Nephron (organoid): ENCODE results near the gene UNC5C.
A peak's percentile ranks its signal among the peaks of the same experiment; 100 is the strongest.

Source experiments
- H3K27ac Mint-ChIP-seq, 3 experiments: 2 replicates each; pipeline ENCODE4 v1.8.0; 2020; ENCODE audit warnings: mixed read lengths in 3 of 3, mild to moderate bottlenecking in 2 of 3, moderate library complexity in 1 of 3
- H3K27me3 Mint-ChIP-seq: 2 replicates; pipeline ENCODE4 v1.8.0; 2021; ENCODE audit warnings: low read depth, mild to moderate bottlenecking, moderate library complexity, mixed read lengths
- H3K36me3 Mint-ChIP-seq: 2 replicates; pipeline ENCODE4 v1.8.0; 2020; ENCODE audit warnings: low read depth, mixed read lengths
- H3K4me1 Mint-ChIP-seq: 2 replicates; pipeline ENCODE4 v1.8.0; 2020; ENCODE audit warnings: mixed read lengths
- H3K4me3 Mint-ChIP-seq, 3 experiments: 2 replicates each; pipeline ENCODE4 v1.8.0; 2020; ENCODE audit warnings: mild to moderate bottlenecking in 3 of 3, mixed read lengths in 3 of 3, moderate library complexity in 2 of 3
- H3K9me3 Mint-ChIP-seq: 2 replicates; pipeline ENCODE4 v1.8.0; 2020; ENCODE audit warnings: mixed read lengths
- TF ChIP-seq, protein P1 (sequence below), 3 experiments: fragments of 200-600 bp; sonication (generic); IDR thresholded peaks; one replicate each; pipeline ENCODE4 v1.5.0; 2021; ENCODE audit warnings: antibody characterized with exemption in 3 of 3; ENCODE audit not compliant: unreplicated experiment in 3 of 3

The UNC5C gene

DNA sequence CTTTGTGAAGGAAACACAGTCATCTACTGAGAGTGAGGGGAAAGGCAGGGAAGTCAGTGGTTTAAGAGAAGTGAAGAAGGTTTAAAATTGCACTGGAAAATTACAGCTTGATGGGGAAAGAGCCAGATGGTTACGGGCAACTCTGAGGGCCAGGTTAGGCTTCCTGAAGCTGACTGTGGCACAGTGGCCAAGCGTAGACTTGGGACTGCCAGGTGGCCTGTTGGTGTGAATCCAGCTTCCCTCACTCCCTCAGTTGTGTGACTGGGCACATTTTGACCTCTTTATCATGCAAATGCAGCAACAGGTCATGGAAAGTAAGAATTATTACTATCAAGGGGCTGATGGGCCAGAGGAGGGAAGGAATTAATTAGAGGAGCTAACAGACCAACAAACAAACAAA is 390.1 kb downstream of the UNC5C start:
- H3K27me3 Mint-ChIP-seq = peaks cover 12% of the 10 kb centered on the region
- H3K4me1 Mint-ChIP-seq = peaks cover 5% of the 10 kb centered on the region
- no peaks in the 10 kb centered on the region for H3K9me3 Mint-ChIP-seq
- TF ChIP-seq, protein P1, sequence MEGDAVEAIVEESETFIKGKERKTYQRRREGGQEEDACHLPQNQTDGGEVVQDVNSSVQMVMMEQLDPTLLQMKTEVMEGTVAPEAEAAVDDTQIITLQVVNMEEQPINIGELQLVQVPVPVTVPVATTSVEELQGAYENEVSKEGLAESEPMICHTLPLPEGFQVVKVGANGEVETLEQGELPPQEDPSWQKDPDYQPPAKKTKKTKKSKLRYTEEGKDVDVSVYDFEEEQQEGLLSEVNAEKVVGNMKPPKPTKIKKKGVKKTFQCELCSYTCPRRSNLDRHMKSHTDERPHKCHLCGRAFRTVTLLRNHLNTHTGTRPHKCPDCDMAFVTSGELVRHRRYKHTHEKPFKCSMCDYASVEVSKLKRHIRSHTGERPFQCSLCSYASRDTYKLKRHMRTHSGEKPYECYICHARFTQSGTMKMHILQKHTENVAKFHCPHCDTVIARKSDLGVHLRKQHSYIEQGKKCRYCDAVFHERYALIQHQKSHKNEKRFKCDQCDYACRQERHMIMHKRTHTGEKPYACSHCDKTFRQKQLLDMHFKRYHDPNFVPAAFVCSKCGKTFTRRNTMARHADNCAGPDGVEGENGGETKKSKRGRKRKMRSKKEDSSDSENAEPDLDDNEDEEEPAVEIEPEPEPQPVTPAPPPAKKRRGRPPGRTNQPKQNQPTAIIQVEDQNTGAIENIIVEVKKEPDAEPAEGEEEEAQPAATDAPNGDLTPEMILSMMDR (IDR thresholded peaks at IDR 0.05; ENCODE audit: unreplicated experiment in 3 of 3) = no peak
- H3K4me3 Mint-ChIP-seq = no peak overlapping the region
- peaks cover 10% of the 10 kb centered on the region for H3K36me3 Mint-ChIP-seq
- H3K27ac Mint-ChIP-seq = peak overlapping the region in 1 of 3 experiments; percentile 31

DNA sequence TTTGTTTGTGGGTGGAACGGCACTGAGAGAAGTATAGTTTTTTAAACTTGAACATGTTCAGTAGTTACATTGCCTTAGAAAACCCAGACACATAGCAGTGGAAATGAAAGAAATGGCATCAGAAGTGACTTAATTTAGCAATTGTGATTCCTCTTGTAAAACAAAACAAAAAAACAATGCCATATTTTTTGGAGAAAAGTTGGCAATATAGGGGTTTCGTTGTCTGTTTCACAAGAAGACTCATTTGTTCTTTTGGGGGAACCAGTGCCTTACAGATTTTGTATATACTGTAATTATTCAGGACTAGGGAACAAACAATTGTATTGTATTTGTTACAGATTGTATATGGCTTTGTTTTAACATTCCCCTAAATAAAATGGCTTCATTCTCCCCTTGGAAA is 390.7 kb downstream of the UNC5C start:
- Mint-ChIP-seq H3K27ac (no peak overlapping the region), H3K9me3 (no peaks in the 10 kb centered on the region), H3K27me3 (peaks cover 18% of the 10 kb centered on the region), H3K4me1 (peaks cover 5% of the 10 kb centered on the region), H3K4me3 (no peak overlapping the region), H3K36me3 (peaks cover 8% of the 10 kb centered on the region)
- TF ChIP-seq, protein P1 (IDR thresholded peaks at IDR 0.05; ENCODE audit: unreplicated experiment in 3 of 3) = no peak

DNA sequence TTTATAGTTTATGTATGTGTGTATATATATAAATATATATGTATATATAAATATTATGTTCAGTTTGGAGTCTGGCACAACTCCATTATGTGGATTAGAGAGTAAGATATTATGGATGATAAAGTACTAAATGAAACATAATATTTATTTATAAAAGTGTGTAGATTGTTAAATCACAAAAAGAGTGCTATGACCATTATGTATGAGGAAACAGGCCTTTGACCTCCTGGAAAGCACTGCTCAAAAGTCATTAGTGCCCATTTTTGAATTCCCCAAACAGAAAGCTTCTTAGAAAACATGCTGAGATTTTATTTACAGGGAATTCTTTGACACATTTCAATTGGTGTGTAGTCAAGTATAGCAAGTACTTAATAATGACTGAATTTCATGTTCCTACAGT is 391.2 kb downstream of the UNC5C start:
- Mint-ChIP-seq H3K9me3 (no peaks in the 10 kb centered on the region), H3K27ac (no peak overlapping the region), H3K4me3 (no peak overlapping the region), H3K36me3 (peaks cover 3% of the 10 kb centered on the region), H3K27me3 (peaks cover 18% of the 10 kb centered on the region), H3K4me1 (peaks cover 5% of the 10 kb centered on the region)
- TF ChIP-seq, protein P1 (IDR thresholded peaks at IDR 0.05; ENCODE audit: unreplicated experiment in 3 of 3) = no peak

DNA sequence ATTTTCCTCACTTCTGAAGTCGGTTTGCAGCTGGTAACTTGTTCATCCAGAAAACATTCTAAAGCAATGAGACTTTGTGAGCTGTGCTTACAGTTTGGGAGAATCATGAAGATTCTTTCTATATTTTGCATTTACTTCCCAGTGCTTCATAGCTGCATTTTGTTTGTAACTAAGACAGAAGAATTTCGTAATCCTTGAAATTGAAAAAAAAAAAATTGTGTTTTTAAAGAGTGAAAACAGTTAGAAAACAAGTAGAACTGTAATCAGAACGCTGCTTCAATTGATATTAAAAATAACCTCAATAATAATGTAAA is 392.4 kb downstream of the UNC5C start:
- H3K4me1 Mint-ChIP-seq = peaks cover 5% of the 10 kb centered on the region
- peaks cover 14% of the 10 kb centered on the region for H3K27me3 Mint-ChIP-seq
- H3K9me3 Mint-ChIP-seq = no peaks in the 10 kb centered on the region
- H3K36me3 Mint-ChIP-seq = peaks cover 3% of the 10 kb centered on the region
- TF ChIP-seq, protein P1 (IDR thresholded peaks at IDR 0.05; ENCODE audit: unreplicated experiment in 3 of 3) = peak in 1 of 3 experiments; percentile 31
- H3K27ac Mint-ChIP-seq = peak overlapping the region in 2 of 3 experiments; percentile 14 to 24
- no peak overlapping the region for H3K4me3 Mint-ChIP-seq

DNA sequence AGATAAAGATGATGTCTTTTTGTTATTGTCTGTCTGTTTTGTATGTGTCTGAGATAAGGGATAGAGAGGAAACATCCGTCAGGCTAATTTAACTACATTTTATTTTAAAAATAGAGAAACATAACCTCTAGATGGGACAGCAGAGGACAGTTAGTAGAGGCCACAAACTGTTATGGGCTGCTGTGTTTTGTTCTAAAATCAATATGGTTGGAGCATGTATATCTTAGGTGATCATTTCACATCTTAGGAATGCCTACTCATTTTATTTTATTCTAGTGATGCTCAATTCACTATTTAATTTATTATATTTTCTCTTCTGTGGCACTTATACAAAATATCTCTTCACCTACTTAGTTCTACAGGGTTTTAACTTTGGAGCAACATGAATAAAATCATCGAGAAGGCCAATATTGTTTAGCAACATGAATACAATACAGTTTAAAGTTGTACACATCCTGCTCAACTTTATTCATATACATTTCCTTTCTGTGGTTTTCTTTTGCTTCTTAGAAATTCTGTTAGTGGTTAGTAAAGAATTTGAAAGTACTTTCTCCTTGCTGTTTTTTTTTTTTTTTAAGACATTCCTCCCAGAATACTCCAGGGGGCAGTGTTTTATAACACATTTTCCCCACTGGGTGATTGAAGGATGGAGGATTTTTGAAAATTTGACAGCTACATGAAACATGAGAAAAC is 392.9 kb downstream of the UNC5C start:
- Mint-ChIP-seq H3K4me1 (peaks cover 5% of the 10 kb centered on the region), H3K27ac (peak overlapping the region in 2 of 3 experiments; percentile 14 to 24), H3K4me3 (no peak overlapping the region), H3K36me3 (peaks cover 3% of the 10 kb centered on the region), H3K9me3 (no peaks in the 10 kb centered on the region), H3K27me3 (peaks cover 14% of the 10 kb centered on the region)
- TF ChIP-seq, protein P1 (IDR thresholded peaks at IDR 0.05; ENCODE audit: unreplicated experiment in 3 of 3) = peak; percentile 57 to 82 (median 62)

DNA sequence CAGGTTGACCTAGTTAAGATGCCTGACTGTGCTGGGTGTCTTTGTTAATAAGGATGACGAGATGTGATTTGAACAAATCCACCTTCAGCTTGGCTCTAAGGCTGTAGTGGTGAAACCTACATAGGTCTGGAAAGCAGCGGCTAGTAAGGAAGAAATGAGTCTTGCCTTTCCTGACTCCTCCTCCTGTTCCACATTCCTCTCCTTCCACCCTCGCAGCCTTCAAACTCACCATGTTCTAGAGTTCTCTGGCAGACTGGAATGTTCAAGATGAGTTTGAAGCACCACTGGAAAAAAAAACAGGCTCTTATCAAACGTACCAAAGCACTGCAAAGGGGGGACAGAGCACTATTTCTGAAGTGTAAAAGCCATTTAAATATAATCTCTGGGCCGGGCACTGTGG is 395.6 kb downstream of the UNC5C start:
- Mint-ChIP-seq H3K27me3 (peaks cover 9% of the 10 kb centered on the region), H3K4me3 (no peak overlapping the region), H3K9me3 (no peaks in the 10 kb centered on the region), H3K4me1 (peaks cover 5% of the 10 kb centered on the region), H3K36me3 (no peaks in the 10 kb centered on the region), H3K27ac (no peak overlapping the region)
- TF ChIP-seq, protein P1 (IDR thresholded peaks at IDR 0.05; ENCODE audit: unreplicated experiment in 3 of 3) = no peak
